Tibial nerve (tissue), 3 donors: ENCODE data around the gene NMRK2.

Source experiments
- CTCF ChIP-seq, 5 experiments: fragments of 200-600 bp in 3 of 5; fragments of 450-650 bp in 2 of 5; sonication (generic) in 3 of 5; IDR thresholded peaks; one replicate each; pipeline ENCODE4 v1.5.1; 2016 to 2019; ENCODE audit warnings: antibody characterized with exemption in 5 of 5, mild to moderate bottlenecking in 3 of 5, moderate library complexity in 2 of 5
- POLR2A ChIP-seq, 2 donors: fragments of 450-650 bp; IDR thresholded peaks; one replicate each; pipeline ENCODE4 v1.6.1; 2017; ENCODE audit warnings: antibody characterized with exemption in 2 of 2, mild to moderate bottlenecking in 2 of 2, moderate library complexity in 2 of 2

- TF ChIP-seq CTCF (IDR thresholded peaks at IDR 0.05) (no peak), POLR2A (IDR thresholded peaks at IDR 0.05) (no peak)
Observed at GRCh38 chr19:3990815-3991117, 57.9 kb downstream of the NMRK2 start.
